Right lobe of liver (tissue), 4 donors: ENCODE results near the gene SWAP70.

ENCODE experiments used
- CTCF ChIP-seq, 4 donors: fragments of 200-600 bp in 3 of 4; fragments of 450-650 bp in 1 of 4; IDR thresholded peaks; one replicate each; pipeline versions ENCODE4 v1.5.1 to v1.8.0; 2016 to 2022; ENCODE audit warnings: antibody characterized with exemption in 4 of 4, mild to moderate bottlenecking in 2 of 4
- POLR2A ChIP-seq: fragments of 450-650 bp; IDR thresholded peaks from one replicate; pipeline ENCODE4 v1.6.1; 2017; ENCODE audit warnings: antibody characterized with exemption, mild to moderate bottlenecking
- donor health status: DM: no; HTN: no; CAD: no.
- donor health status: DM: no; HTN: no; CAD: no.
- donor health status: DM: no; HTN: yes; CAD: no.

GRCh38 chr11:9681583-9682372 lies 17.9 kb downstream of the SWAP70 start:
- no peak for TF ChIP-seq CTCF (IDR thresholded peaks at IDR 0.05)
- TF ChIP-seq POLR2A: no peak
